GM18867 (cell line): Measurements from ENCODE around the gene TRIP10.
"Not testable (repeated sequence)": the region's sequence is repeated elsewhere in the genome, so short reads cannot be mapped to it uniquely, and the experiment has no call there.

ENCODE experiments used
- ATAC-seq: cut with Tn5 transposase; IDR thresholded peaks from one replicate; pipeline ENCODE4 v1.9.1; 2021; ENCODE audit warnings: mild to moderate bottlenecking, moderate library complexity; ENCODE audit not compliant: unreplicated experiment

The TRIP10 gene

GRCh38 chr19:6739390-6739882 lies at the start of gene TRIP10:
Gene TRIP10 (plus strand): TSS chr19:6739680. CDS start chr19:6739762, 82 bp downstream.
- no peak for ATAC-seq

- ATAC-seq = no peak
Measured at GRCh38 chr19:6690160-6690885, 49.2 kb upstream of the TRIP10 start.

GRCh38 chr19:6691342-6691741 lies 48.1 kb upstream of the TRIP10 start:
- no peak for ATAC-seq

- ATAC-seq = no peak
Measured at GRCh38 chr19:6692027-6692426, 47.5 kb upstream of the TRIP10 start.

GRCh38 chr19:6693056-6693471 lies 46.4 kb upstream of the TRIP10 start:
- no peak for ATAC-seq

- no peak for ATAC-seq
Measured at GRCh38 chr19:6693681-6694080, 45.8 kb upstream of the TRIP10 start.

- no peak for ATAC-seq
Measured at GRCh38 chr19:6694147-6694815, 45.2 kb upstream of the TRIP10 start.

- no peak for ATAC-seq
Measured at GRCh38 chr19:6696239-6696820, 43.1 kb upstream of the TRIP10 start.

- ATAC-seq = no peak
Measured at GRCh38 chr19:6697291-6697690, 42.2 kb upstream of the TRIP10 start.

GRCh38 chr19:6699935-6700334 lies 39.5 kb upstream of the TRIP10 start:
- ATAC-seq = no peak

- no peak for ATAC-seq
Measured at GRCh38 chr19:6700586-6701316, 38.7 kb upstream of the TRIP10 start.

GRCh38 chr19:6705931-6706632 lies 33.4 kb upstream of the TRIP10 start:
- no peak for ATAC-seq

GRCh38 chr19:6706633-6706958 lies 32.9 kb upstream of the TRIP10 start:
- no peak for ATAC-seq

- no peak for ATAC-seq
Measured at GRCh38 chr19:6707011-6707657, 32.3 kb upstream of the TRIP10 start.

GRCh38 chr19:6707658-6708018 lies 31.8 kb upstream of the TRIP10 start:
- no peak for ATAC-seq

- ATAC-seq = no peak
Measured at GRCh38 chr19:6708346-6708745, 31.1 kb upstream of the TRIP10 start.

- not testable (repeated sequence) for ATAC-seq
Measured at GRCh38 chr19:6708913-6709312, 30.6 kb upstream of the TRIP10 start.

GRCh38 chr19:6709549-6709948 lies 29.9 kb upstream of the TRIP10 start:
- ATAC-seq = no peak

- ATAC-seq = no peak
Measured at GRCh38 chr19:6710273-6711077, 29.0 kb upstream of the TRIP10 start.

GRCh38 chr19:6711078-6711361 lies 28.5 kb upstream of the TRIP10 start:
- no peak for ATAC-seq
